ENCODE measurements around the gene SPINT2. TPM values are rescaled to one million over a fixed set of nuclear protein-coding genes. Genes with fewer than 3 reads are reported as not detected.
A peak's percentile ranks its signal among the peaks of the same experiment; 100 is the strongest.
"Not testable (repeated sequence)": the region's sequence is repeated elsewhere in the genome, so short reads cannot be mapped to it uniquely, and the experiment has no call there.

Gene SPINT2
- total RNA-seq, 1 donor from 2014 or later = 27.7 TPM

DNA sequence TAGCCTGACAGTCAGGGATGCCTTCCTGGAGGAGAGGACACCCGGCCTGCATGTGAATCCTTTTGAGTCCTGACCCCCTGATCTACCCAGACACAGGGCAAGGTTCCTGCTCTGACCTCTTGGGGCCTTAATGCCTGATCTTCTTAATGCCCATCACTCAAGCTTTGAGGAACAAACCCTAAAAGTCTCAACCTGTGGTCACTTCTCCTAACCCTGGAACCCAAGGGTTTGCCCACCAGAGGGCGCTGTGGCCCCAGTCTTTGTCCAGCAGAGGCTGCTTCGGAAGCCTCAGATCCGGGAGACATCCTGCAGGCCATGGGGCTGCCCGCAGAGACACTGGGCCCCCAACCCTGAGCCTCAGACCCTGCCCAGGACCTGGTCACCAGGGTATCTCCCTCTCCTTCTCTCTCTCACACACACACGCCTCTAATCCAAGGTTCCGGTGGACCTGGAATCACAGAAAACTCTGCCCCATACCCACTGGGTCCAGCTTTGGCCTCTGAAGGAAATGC is 30.6 kb upstream of the SPINT2 start:
- peak; percentile 81 for ATAC-seq
- intact Hi-C loops (cut with DNase I) = no loop called here
- DNase-seq (ENCODE audit: low spot score) = peak; percentile 87

GRCh38 chr19:38234615-38235014 is 29.8 kb upstream of the SPINT2 start:
- intact Hi-C loops (cut with DNase I) = no loop called here
- ATAC-seq (no peak), DNase-seq (ENCODE audit: low spot score) (no peak)

DNA sequence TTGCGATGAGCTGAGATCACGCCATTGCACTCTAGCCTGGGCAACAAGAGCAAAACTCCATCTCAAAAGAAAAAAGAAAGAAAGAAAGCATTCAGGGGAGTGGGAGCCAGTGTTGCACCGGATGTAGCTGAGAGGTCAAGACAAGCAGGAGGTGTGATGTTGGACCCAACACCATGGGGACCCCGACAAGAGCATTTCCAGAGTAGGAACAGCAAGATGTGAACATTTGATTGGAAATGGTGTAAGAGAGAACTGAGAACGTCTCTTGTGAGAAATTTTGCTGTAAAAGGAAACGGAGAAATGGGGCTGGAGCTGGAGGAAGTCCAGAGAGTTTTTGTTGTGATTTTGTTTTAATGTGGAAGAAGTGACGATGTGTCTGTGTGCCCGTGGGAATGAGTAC is 24.6 kb upstream of the SPINT2 start:
- ATAC-seq (no peak), DNase-seq (ENCODE audit: low spot score) (no peak)
- intact Hi-C loops (cut with DNase I) = no loop called here

- intact Hi-C loops (cut with DNase I) = no loop called here
- DNase-seq (ENCODE audit: low spot score) (no peak), ATAC-seq (no peak)
These were observed 21.1 kb upstream of the SPINT2 start for GRCh38 chr19:38243279-38243673.

DNA sequence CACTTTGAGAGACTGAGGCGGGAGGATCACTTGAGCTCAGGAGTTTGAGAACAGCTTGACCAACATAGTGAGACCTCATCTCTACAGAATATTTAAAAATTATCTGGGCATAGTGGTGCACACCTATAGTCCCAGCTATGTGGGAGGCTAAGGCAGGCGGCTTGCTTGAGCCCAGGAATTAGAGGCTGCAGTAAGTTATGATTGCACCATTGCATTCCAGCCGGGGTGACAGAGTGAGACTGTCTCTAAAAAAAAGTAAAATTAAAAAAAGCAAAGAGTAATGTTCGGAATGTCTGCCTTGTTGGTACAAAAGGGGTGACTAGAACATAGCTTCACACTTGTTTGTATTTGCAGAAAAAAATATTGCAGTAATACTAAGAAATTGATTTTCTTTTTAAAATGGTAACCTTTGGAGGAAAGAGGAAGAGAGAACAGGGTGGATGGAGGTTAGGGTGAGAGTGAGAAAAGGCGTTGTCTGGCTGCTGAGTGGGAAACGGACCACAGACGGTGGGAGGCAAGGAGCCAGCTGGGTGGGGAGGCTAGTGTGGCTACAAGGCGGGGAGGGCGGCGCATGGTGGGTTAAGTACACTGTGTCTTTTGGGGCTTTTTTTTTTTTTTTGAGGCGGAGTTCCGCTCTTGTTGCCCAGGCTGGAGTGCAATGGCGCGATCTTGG is 18.4 kb upstream of the SPINT2 start:
- DNase-seq (ENCODE audit: low spot score) (no peak), ATAC-seq (peak; percentile 25)
- intact Hi-C loops (cut with DNase I) = loop anchor here (2.0 kb wide), 1 partner anchor 89 kb away; the partner anchor contains the start of gene CATSPERG

- intact Hi-C loops (cut with DNase I) = no loop called here
- no peak for ATAC-seq
- no peak for DNase-seq (ENCODE audit: low spot score)
These were observed 17.2 kb upstream of the SPINT2 start for GRCh38 chr19:38247126-38247525.

GRCh38 chr19:38247734-38248268 is 16.6 kb upstream of the SPINT2 start:
- intact Hi-C loops (cut with DNase I) = no loop called here
- DNase-seq (ENCODE audit: low spot score) (no peak), ATAC-seq (no peak)

DNA sequence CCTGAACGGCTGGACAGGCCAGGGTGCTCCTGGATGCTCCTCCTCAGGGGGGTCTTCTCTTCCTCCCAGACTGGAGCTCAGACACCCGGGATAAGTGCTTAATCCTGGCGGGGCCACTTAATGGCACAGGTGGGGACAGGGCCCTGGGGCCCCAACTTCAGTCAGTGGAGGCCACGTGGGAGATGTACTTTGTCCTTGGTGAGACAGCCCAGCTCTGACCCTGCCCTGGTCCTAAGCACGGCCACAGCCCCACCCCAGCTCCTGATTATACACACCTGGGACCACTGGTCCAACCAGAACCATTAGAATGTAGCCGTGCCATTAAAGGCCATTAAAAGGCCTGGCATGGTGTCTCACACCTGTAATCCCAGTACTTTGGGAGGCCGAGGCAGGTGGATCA is 16.0 kb upstream of the SPINT2 start:
- intact Hi-C loops (cut with DNase I) = no loop called here
- DNase-seq (ENCODE audit: low spot score) = no peak
- no peak for ATAC-seq

DNA sequence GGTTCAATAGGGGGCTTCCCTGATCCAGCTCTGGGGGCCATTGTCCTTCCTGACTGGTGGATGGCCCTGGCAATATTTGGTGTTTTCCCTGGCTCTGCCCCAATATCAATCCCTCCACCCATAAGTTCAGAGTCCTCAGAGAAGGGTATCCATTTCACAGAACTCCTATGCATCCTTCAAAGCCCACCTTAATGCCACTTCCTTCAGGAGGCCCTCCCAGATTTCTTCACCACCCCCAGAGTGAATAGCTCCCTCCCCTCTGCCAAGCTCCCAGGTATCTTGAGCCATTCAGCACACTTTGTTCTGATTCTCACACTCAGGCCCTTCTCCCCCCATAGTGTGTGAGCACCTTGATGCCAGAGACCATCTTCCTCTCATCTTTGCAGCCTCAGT is 13.9 kb upstream of the SPINT2 start:
- DNase-seq (ENCODE audit: low spot score) = no peak
- intact Hi-C loops (cut with DNase I) = no loop called here
- no peak for ATAC-seq

DNA sequence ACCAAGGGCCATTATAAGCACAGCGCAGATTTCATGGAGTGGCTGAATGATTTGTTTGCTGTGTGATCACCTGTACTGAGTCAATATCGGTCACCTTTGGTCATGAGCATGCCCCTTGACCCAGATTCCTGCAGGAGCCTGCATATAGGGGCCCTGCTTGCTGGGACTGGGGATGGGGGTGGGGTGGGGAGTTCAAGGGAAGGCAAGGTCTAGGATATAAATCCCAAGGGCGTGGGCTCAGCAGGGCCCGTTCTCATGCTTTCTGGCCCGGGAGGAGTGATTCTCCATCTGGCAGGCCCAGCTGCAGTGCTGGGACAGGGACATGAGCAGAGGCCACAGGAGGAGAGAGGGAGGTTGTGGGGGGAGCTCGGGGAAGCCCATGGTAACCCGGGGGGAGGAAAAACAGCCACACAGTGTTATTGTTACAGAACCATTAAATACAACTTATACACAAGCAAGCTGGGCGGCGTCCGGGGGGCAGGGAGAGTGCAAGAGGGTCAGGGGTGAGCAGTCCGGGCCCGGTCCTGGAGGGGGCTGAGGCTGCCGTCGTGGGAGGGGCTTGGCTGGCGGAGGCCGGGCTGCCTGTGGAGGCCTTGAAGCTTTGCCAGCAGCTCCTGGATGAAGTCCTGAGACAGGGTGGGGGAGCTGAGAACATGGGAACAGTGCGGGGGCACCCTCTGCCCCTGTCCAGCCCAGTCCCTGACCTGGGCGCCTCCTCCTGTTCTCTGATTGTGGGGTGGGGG is 13.4 kb upstream of the SPINT2 start:
- ATAC-seq (peak; percentile 78), DNase-seq (ENCODE audit: low spot score) (peak; percentile 73)
- intact Hi-C loops (cut with DNase I) = no loop called here

GRCh38 chr19:38251564-38252051 is 12.8 kb upstream of the SPINT2 start:
- no peak for DNase-seq (ENCODE audit: low spot score)
- intact Hi-C loops (cut with DNase I) = no loop called here
- peak; percentile 75 for ATAC-seq

GRCh38 chr19:38252385-38252784 is 12.0 kb upstream of the SPINT2 start:
- no peak for DNase-seq (ENCODE audit: low spot score)
- no peak for ATAC-seq
- intact Hi-C loops (cut with DNase I) = no loop called here

DNA sequence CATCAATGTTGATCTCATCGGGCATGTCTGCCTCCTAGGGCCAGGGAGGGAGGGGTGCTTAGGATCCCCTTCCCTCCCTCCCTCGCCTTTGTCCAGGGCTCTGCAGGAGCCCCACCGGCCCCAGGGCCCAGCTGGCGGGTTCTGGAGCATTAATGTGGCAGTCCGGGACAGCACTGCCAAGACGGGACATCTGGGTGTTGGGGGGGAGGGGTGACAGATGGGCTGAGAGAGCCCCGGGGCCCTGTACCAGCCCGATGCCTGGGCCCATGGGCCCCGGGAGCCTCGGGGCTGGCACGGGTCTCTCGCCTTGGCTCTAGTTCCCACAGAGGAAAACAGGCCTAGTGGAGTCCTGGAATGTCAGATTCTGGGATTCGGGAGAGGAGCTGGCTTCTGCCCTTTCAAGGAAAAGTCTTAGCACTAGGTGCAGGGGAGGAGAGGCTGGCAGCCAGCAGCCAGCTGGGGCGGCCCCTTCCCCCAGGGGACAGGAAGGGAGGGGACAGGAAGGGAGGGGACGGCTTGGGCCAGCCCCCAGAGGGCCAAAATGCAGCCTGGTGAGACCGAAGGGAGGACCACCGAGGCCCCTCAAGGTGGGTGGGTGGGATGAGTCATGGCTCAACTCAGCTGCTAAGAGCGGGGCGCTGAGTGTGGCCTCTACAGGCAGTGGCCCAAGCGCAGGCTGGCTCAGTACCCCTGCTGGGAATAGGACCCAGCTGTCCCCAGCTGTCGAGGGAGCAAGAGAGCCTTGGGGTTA is 11.3 kb upstream of the SPINT2 start:
- no peak for DNase-seq (ENCODE audit: low spot score)
- intact Hi-C loops (cut with DNase I) = no loop called here
- no peak for ATAC-seq

DNA sequence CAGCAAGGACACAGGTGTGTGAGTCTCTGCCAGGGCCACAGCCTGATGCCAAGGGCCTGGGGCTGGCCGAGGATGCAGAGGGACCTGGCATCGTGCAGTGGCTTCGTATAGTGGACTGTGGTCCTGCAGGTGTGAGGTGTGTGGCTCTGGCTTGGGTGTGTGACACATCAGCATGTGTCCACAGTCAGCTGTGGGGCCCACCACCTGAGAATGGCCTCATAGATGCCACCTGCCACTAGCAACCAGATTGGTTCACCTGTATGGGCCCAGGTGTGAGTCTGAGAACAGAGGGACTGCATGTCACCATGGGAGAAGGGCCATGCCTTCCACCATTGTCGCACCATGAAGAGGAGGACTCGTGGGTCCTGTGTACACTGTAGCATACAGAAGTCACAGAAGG is 10.6 kb upstream of the SPINT2 start:
- ATAC-seq (no peak), DNase-seq (ENCODE audit: low spot score) (no peak)
- intact Hi-C loops (cut with DNase I) = no loop called here

DNA sequence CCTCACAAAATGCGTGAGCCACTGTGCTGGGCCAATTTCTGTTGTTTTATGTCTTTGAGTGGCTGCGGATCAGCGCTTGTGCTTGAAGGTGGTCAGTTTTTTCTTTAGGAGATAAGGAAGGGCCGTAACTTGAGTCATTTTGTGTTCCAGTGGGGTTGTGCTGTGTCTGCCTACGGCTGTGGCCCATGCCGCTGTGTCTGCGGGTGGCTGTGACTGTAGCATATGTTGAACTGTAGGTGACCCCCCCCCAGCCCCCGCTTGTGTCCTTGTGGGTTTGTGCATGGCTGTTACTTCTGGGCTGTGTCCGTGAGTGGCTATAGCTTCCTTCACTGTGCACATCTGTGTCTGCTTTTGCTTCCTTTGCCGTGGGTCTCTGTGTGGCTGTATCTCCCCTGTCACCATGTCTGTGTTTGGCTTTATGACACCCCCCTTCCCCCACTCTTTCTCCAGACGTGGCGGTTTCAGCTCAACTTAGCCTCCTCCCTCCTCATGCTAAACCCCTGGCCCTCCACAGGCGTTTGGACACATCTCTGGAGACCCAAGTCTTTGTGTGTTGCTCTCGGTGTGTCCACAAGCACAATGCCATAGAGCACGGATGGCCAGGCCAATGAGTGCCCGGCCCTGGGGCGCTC is 8.9 kb upstream of the SPINT2 start:
- ATAC-seq (no peak), DNase-seq (ENCODE audit: low spot score) (no peak)
- intact Hi-C loops (cut with DNase I) = no loop called here

- ATAC-seq; DNase-seq (ENCODE audit: low spot score); intact Hi-C loops (cut with DNase I): not testable (repeated sequence)
These were observed 2.4 kb upstream of the SPINT2 start for GRCh38 chr19:38261942-38262341.

DNA sequence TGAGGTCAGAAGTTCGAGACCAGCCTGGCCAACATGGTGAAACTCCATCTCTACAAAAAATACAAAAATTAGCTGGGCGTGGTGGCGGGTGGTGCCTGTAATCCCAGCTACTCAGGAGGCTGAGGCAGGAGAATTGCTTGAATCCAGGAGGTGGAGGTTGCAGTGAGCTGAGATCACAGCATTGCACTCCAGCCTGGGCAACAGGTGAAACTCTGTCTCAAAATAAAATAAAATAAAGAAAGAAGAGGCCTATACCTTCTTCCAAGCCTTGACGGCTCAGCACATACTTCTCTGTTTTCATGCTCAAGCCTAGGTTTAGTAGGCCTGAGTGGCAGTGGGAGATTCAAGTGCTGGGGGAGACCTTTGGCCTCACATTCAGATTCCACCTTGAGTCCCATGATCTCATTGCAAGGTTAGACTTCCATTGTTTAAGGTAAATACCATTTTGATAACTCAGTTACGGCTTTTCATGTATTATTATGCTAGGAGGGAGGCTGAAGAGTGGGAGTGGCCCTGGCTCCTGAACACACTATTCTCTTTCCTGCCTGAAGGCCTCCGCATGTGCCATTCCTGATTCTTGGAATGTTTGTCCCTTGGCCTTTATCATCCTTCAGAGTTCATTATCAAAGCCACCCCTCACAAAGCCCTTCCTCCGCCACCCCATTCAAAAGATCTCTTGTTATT is 1.6 kb upstream of the SPINT2 start:
- ATAC-seq = no peak
- DNase-seq (ENCODE audit: low spot score) = no peak
- intact Hi-C loops (cut with DNase I) = no loop called here

DNA sequence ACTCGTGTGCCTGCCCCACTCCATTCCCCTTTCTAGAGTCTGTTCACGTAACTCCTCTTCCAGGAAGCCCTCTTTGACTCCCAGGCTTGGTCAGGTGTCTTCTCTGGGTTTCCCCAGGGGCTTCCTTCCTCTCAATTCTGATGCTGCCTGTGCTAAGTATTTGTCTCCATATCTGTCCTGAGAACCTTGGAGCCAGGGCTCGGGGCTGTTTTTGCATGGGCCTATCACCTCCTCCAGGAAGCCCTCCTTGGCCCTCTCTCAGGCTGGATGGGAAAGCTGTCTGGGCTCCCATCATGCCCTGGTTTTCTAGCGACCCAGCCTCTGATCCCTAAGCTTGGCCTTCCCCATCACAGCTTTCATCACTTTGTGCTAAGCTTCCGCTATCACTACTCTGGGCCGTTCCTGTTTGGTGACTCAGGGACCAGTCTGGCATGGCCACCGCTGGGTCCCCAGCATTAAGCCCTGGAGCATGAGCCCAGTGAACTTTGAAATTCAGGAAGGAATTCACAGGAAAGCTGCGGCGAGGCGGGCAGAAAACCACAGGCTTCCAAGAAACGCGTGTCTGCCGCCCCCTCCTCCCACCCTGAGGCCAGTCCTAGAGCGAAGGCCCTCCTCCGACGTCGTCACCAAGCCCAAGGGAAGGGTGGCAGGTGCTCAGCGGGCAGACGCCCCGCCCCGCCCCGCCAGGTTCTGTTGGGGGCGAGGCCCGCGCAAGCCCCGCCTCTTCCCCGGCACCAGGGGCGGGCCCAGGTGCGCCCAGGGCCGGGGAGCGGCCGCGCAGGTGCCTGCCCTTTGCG is 486 bp upstream of the SPINT2 start:
- intact Hi-C loops (cut with DNase I) = no loop called here
- DNase-seq (ENCODE audit: low spot score) (no peak), ATAC-seq (peak; percentile 51)

Measured in sciatic nerve (tissue), 2 donors.